Measurements from ENCODE around the gene COL16A1. TPM values are rescaled to one million over a fixed set of nuclear protein-coding genes. Genes with fewer than 3 reads are reported as not detected.

The COL16A1 gene
- total RNA-seq, 6 donors from 2014 or later, result 15.2 to 103 (median 40.7) TPM

GRCh38 chr1:31691446-31691845 lies 12.4 kb downstream of the COL16A1 start:
- ATAC-seq (ENCODE audit: low FRiP score in 2 of 2) (no peak), DNase-seq (no peak)
- 88 to 93% methylated on average over 1 to 4 of the region's 4 CpGs for WGBS, 2 donors
- Histone ChIP-seq H3K27ac (no peak overlapping the region), H3K27me3 (no peaks in the 10 kb centered on the region), H3K36me3 (no peaks in the 10 kb centered on the region), H3K4me1 (no peaks in the 10 kb centered on the region), H3K4me3 (no peak overlapping the region), H3K9me3 (no peaks in the 10 kb centered on the region)
- TF ChIP-seq, protein P1, sequence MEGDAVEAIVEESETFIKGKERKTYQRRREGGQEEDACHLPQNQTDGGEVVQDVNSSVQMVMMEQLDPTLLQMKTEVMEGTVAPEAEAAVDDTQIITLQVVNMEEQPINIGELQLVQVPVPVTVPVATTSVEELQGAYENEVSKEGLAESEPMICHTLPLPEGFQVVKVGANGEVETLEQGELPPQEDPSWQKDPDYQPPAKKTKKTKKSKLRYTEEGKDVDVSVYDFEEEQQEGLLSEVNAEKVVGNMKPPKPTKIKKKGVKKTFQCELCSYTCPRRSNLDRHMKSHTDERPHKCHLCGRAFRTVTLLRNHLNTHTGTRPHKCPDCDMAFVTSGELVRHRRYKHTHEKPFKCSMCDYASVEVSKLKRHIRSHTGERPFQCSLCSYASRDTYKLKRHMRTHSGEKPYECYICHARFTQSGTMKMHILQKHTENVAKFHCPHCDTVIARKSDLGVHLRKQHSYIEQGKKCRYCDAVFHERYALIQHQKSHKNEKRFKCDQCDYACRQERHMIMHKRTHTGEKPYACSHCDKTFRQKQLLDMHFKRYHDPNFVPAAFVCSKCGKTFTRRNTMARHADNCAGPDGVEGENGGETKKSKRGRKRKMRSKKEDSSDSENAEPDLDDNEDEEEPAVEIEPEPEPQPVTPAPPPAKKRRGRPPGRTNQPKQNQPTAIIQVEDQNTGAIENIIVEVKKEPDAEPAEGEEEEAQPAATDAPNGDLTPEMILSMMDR (IDR thresholded peaks at IDR 0.05), result no peak
- TF ChIP-seq POLR2AphosphoS5 (IDR thresholded peaks at IDR 0.05), result no peak
- no peak for TF ChIP-seq EP300 (IDR thresholded peaks at IDR 0.05)
- TF ChIP-seq POLR2A (IDR thresholded peaks at IDR 0.05), result no peak

DNA sequence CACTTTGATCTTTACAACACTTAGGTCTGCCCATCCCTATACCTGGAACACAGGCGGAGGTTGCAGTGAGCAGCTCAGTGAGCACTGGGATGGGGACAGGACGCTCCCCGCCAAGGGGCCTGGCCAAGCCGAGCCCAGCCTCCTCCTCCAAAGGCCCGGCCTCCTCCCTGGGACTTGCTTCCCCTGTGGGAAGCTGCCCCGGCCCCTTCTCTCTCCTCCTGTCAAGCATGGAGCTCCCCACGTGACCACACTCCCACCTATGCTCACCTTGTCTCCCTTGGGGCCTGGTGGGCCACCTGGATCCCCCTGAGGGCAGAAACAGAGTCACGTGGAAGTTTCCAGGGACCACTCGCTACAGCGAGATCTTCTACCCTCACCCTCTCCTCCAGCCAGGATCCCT lies 12.9 kb downstream of the COL16A1 start:
- DNase-seq, result no peak
- Histone ChIP-seq H3K9me3 (no peaks in the 10 kb centered on the region), H3K27me3 (no peaks in the 10 kb centered on the region), H3K27ac (no peak overlapping the region), H3K36me3 (no peaks in the 10 kb centered on the region), H3K4me1 (no peaks in the 10 kb centered on the region), H3K4me3 (no peak overlapping the region)
- no peak for ATAC-seq (ENCODE audit: low FRiP score in 2 of 2)
- 72 to 88% methylated on average over 8 to 10 of the region's 10 CpGs for WGBS, 2 donors
- TF ChIP-seq, protein P1 (IDR thresholded peaks at IDR 0.05), result no peak
- TF ChIP-seq POLR2AphosphoS5 (IDR thresholded peaks at IDR 0.05), result no peak
- TF ChIP-seq POLR2A (IDR thresholded peaks at IDR 0.05), result no peak
- TF ChIP-seq EP300 (IDR thresholded peaks at IDR 0.05), result no peak

- H3K27me3 ChIP-seq, result no peaks in the 10 kb centered on the region
- ATAC-seq (ENCODE audit: low FRiP score in 2 of 2), result no peak
- 73 to 88% methylated on average over 6 of the region's 6 CpGs for WGBS, 2 donors
Observed at GRCh38 chr1:31689854-31690253, 14.0 kb downstream of the COL16A1 start.

GRCh38 chr1:31689379-31689778 lies 14.4 kb downstream of the COL16A1 start:
- DNase-seq (no peak), ATAC-seq (ENCODE audit: low FRiP score in 2 of 2) (no peak)
- Histone ChIP-seq H3K36me3 (no peaks in the 10 kb centered on the region), H3K9me3 (no peaks in the 10 kb centered on the region), H3K4me3 (no peak overlapping the region), H3K27ac (no peak overlapping the region), H3K27me3 (no peaks in the 10 kb centered on the region), H3K4me1 (no peaks in the 10 kb centered on the region)
- WGBS, 2 donors, result 58 to 100% methylated on average over 1 to 2 of the region's 2 CpGs
- no peak for TF ChIP-seq POLR2A (IDR thresholded peaks at IDR 0.05)
- TF ChIP-seq, protein P1 (IDR thresholded peaks at IDR 0.05), result no peak
- no peak for TF ChIP-seq EP300 (IDR thresholded peaks at IDR 0.05)
- no peak for TF ChIP-seq POLR2AphosphoS5 (IDR thresholded peaks at IDR 0.05)

More at GRCh38 chr1:31689854-31690253, 14.0 kb downstream of the COL16A1 start:
- TF ChIP-seq, protein P1 (IDR thresholded peaks at IDR 0.05), result no peak
- TF ChIP-seq EP300 (IDR thresholded peaks at IDR 0.05), result no peak
- no peaks in the 10 kb centered on the region for H3K9me3 ChIP-seq
- DNase-seq, result no peak
- H3K27ac ChIP-seq, result no peak overlapping the region
- H3K4me1 ChIP-seq, result no peaks in the 10 kb centered on the region
- H3K36me3 ChIP-seq, result no peaks in the 10 kb centered on the region
- no peak overlapping the region for H3K4me3 ChIP-seq

- no peak for DNase-seq
- WGBS, 2 donors, result 57 to 66% methylated on average over 8 of the region's 8 CpGs
- no peaks in the 10 kb centered on the region for H3K4me1 ChIP-seq
- H3K9me3 ChIP-seq, result no peaks in the 10 kb centered on the region
- H3K27me3 ChIP-seq, result no peaks in the 10 kb centered on the region
- H3K36me3 ChIP-seq, result no peaks in the 10 kb centered on the region
- H3K27ac ChIP-seq, result no peak overlapping the region
- no peak overlapping the region for H3K4me3 ChIP-seq
- no peak for TF ChIP-seq POLR2A (IDR thresholded peaks at IDR 0.05)
- ATAC-seq (ENCODE audit: low FRiP score in 2 of 2), result no peak
Observed at GRCh38 chr1:31688233-31688918, 15.4 kb downstream of the COL16A1 start.
